K562 (cell line): ENCODE results near the gene TNNI2. TPM values are rescaled to one million over a fixed set of nuclear protein-coding genes. Genes with fewer than 3 reads are reported as not detected.

ENCODE experiments used
- ATAC-seq: fragments of 200-7000 bp; cut with Tn5 transposase; 3 replicates; pipeline ENCODE4 v1.9.1; 2020; ENCODE audit warnings: moderate library complexity
- BruUV-seq: library from RNA; stranded (reverse); fragments of 400-500 nt; replicated peaks from 2 replicates; lab custom pipeline; 2021; lab: Mats Ljungman, UMichigan
- CTCF ChIA-PET: fragments of 300-600 bp; formaldehyde crosslinking; extraction: SDS; loops from one replicate; lab custom pipeline; 2021; ENCODE audit warnings: low intra/inter-chr PET ratio; lab: Yijun Ruan, JAX
- POLR2A ChIA-PET: fragments of 300-600, 350-650 bp; sonication (Branson Sonifier 250); formaldehyde crosslinking; extraction: SDS; loops from one replicate; lab custom pipeline; 2021; ENCODE audit warnings: antibody characterized with exemption, inconsistent platforms; lab: Yijun Ruan, JAX
- DNase-seq, 4 experiments: peaks; one replicate each; pipeline versions ENCODE4 v3.0.0 to v3.0.0-alpha.2; 2011 to 2018; ENCODE audit warnings: low spot score in 3 of 4, mixed read lengths in 3 of 4; ENCODE audit errors: extremely low read depth in 1 of 4
- FAIRE-seq: peaks from 2 replicates; lab custom pipeline; 2011; peaks lifted over from hg19 to GRCh38; lab: Jason Lieb, UNC
- H2AFZ ChIP-seq: 2 replicates; pipeline ENCODE4 v1.6.0; 2011; ENCODE audit warnings: low read depth, low read length, control low read depth, inconsistent platforms
- H3K27ac ChIP-seq: fragments of 200-600 bp; 3 replicates; pipeline ENCODE4 v1.8.0; 2011; ENCODE audit warnings: low read depth, mild to moderate bottlenecking, control low read depth, inconsistent platforms, low read length, moderate library complexity, mixed read lengths; ENCODE audit errors: extremely low read depth
- H3K27me3 ChIP-seq, 2 experiments: fragments of 300-600 bp in 1 of 2; 2 replicates in 1 of 2; 3 replicates in 1 of 2; pipeline versions ENCODE4 v1.6.0 to v1.8.0; 2011; ENCODE audit warnings: inconsistent platforms in 2 of 2, low read length in 2 of 2, mild to moderate bottlenecking in 1 of 2, mixed read lengths in 1 of 2, moderate library complexity in 1 of 2; ENCODE audit not compliant: control insufficient read depth in 2 of 2, insufficient read depth in 2 of 2
- H3K36me3 ChIP-seq: fragments of 300-600 bp; 3 replicates; pipeline ENCODE4 v1.8.0; 2011; ENCODE audit warnings: mild to moderate bottlenecking, low read length, inconsistent platforms; ENCODE audit not compliant: control insufficient read depth, insufficient read depth
- H3K4me1 ChIP-seq, 2 experiments: fragments of 200-600 bp in 1 of 2; replicated peaks in 1 of 2; 2 replicates in 1 of 2; 3 replicates in 1 of 2; pipeline versions ENCODE4 v1.5.1 to v1.8.0; 2011; ENCODE audit warnings: inconsistent platforms in 2 of 2, low read length in 2 of 2, mild to moderate bottlenecking in 1 of 2, mixed read lengths in 1 of 2, moderate library complexity in 1 of 2; ENCODE audit not compliant: control insufficient read depth in 2 of 2, insufficient read depth in 2 of 2
- H3K4me2 ChIP-seq: 2 replicates; pipeline ENCODE4 v1.6.1; 2011; ENCODE audit warnings: low read length, control low read depth, inconsistent platforms, mixed read lengths; ENCODE audit not compliant: insufficient read depth
- H3K4me3 ChIP-seq: fragments of 200-600 bp; sonication (generic), shearing (Covaris generic); 2 replicates; pipeline ENCODE4 v1.5.1; 2016; ENCODE audit warnings: control low read depth, inconsistent platforms
- H3K79me2 ChIP-seq: fragments of 200-600 bp; 3 replicates; pipeline ENCODE4 v1.8.0; 2011; ENCODE audit warnings: low read length, inconsistent platforms; ENCODE audit not compliant: control insufficient read depth, insufficient read depth
- H3K9ac ChIP-seq, 2 experiments: 2 replicates each; pipeline versions ENCODE4 v1.6.0 to v1.6.1; 2011; ENCODE audit warnings: low read depth in 2 of 2, low read length in 2 of 2, control low read depth in 1 of 2, inconsistent platforms in 1 of 2, mild to moderate bottlenecking in 1 of 2, mixed read lengths in 1 of 2; ENCODE audit not compliant: insufficient read depth in 1 of 2
- H3K9me1 ChIP-seq: one replicate; pipeline ENCODE4 v1.6.0; 2011; ENCODE audit warnings: inconsistent platforms, mild to moderate bottlenecking, low read length, moderate library complexity; ENCODE audit not compliant: control insufficient read depth, insufficient read depth
- H3K9me3 ChIP-seq: replicated peaks from 2 replicates; pipeline ENCODE4 v1.5.1; 2011; ENCODE audit warnings: low read depth, low read length, inconsistent platforms; ENCODE audit not compliant: control insufficient read depth, insufficient read depth
- H4K20me1 ChIP-seq: replicated peaks from 2 replicates; pipeline ENCODE4 v1.6.1; 2011; ENCODE audit warnings: low read length, inconsistent platforms, mixed read lengths; ENCODE audit not compliant: control insufficient read depth, insufficient read depth
- ARID1B ChIP-seq: fragments of 450-650 bp; IDR thresholded peaks from 2 replicates; pipeline ENCODE4 v1.6.1; 2016; ENCODE audit warnings: antibody characterized with exemption, mild to moderate bottlenecking, inconsistent platforms
- ETS2 ChIP-seq: IDR thresholded peaks from 2 replicates; pipeline ENCODE4 v1.6.1; 2016; ENCODE audit warnings: borderline replicate concordance, missing genetic modification characterization, mild to moderate bottlenecking, moderate library complexity, missing compliant biosample characterization; ENCODE audit not compliant: poor library complexity, severe bottlenecking
- GTF2E2 ChIP-seq: fragments of 200-800 bp; sonication (Bioruptor generic); IDR thresholded peaks from 2 replicates; pipeline ENCODE4 v1.6.1; 2016; ENCODE audit warnings: missing genetic modification characterization, missing compliant biosample characterization
- MAFF ChIP-seq: IDR thresholded peaks from 2 replicates; pipeline ENCODE4 v1.6.1; 2012; ENCODE audit warnings: low read length, improper control_type of control experiment
- MTF1 ChIP-seq: fragments of 250-450 bp; sonication (Bioruptor Pico); IDR thresholded peaks from 2 replicates; pipeline ENCODE4 v1.9.0; 2021; ENCODE audit warnings: moderate library complexity, mild to moderate bottlenecking, inconsistent platforms, borderline replicate concordance
- NEUROD1 ChIP-seq: fragments of 150-350 bp; IDR thresholded peaks from 2 replicates; pipeline ENCODE4 v1.6.1; 2014; ENCODE audit warnings: borderline replicate concordance, low read length, low read depth; ENCODE audit not compliant: partially characterized antibody
- NR2C1 ChIP-seq, 2 experiments: fragments of 450-650 bp; IDR thresholded peaks; 2 replicates each; pipeline ENCODE4 v1.6.1; 2017; ENCODE audit warnings: mild to moderate bottlenecking in 2 of 2, antibody characterized with exemption in 1 of 2, inconsistent platforms in 1 of 2, missing compliant biosample characterization in 1 of 2, missing genetic modification characterization in 1 of 2
- PHTF2 ChIP-seq: fragments of 250-450 bp; sonication (Bioruptor Pico); IDR thresholded peaks from 2 replicates; pipeline ENCODE4 v1.5.0; 2021; ENCODE audit warnings: mild to moderate bottlenecking
- RBM34 ChIP-seq: fragments of 200-400 bp; formaldehyde crosslinking; IDR thresholded peaks from 2 replicates; pipeline ENCODE4 v1.6.1; 2018; ENCODE audit warnings: low read length, borderline replicate concordance; ENCODE audit not compliant: insufficient read depth
- SMAD4 ChIP-seq: fragments of 250-450 bp; sonication (Bioruptor Pico); conservative IDR thresholded peaks from 2 replicates; pipeline ENCODE4 v1.8.0; 2021; ENCODE audit warnings: inconsistent platforms, mild to moderate bottlenecking, moderate library complexity
- ZBTB8A ChIP-seq: fragments of 450-650 bp; IDR thresholded peaks from 2 replicates; pipeline ENCODE4 v1.6.1; 2018; ENCODE audit warnings: mild to moderate bottlenecking, moderate library complexity; ENCODE audit not compliant: partially characterized antibody
- ZC3H8 ChIP-seq: fragments of 450-650 bp; IDR thresholded peaks from 2 replicates; pipeline ENCODE4 v1.6.1; 2017
- ZFP30 ChIP-seq: fragments of 250-450 bp; sonication (Bioruptor Pico); IDR thresholded peaks from 2 replicates; pipeline ENCODE4 v1.8.0; 2022; ENCODE audit warnings: moderate library complexity, mild to moderate bottlenecking, inconsistent platforms, borderline replicate concordance
- ZNF561 ChIP-seq: fragments of 450-650 bp; formaldehyde crosslinking; conservative IDR thresholded peaks from 2 replicates; pipeline ENCODE4 v1.4.0; 2020; ENCODE audit warnings: mild to moderate bottlenecking, moderate library complexity
- ZNF780A ChIP-seq: fragments of 250-450 bp; sonication (Bioruptor Pico); IDR thresholded peaks from 2 replicates; pipeline ENCODE4 v1.5.0; 2021; ENCODE audit warnings: mild to moderate bottlenecking
- WGBS: fragments of 100-300 bp; shearing (Covaris generic); methylation state at CpG from one replicate; pipeline ENCODE4 v1.1.6; 2016; ENCODE audit warnings: low coverage, mixed read lengths; ENCODE audit not compliant: insufficient coverage; ENCODE audit errors: missing lambda C conversion rate; 5-methylcytosine and 5-hydroxymethylcytosine counted together
- in situ Hi-C: fragments of 300-500 bp; cut with MboI; formaldehyde crosslinking; loops from 4 replicates; pipeline ENCODE4 v1.15.0; 2018; ENCODE audit warnings: inconsistent platforms, mixed read lengths
- intact Hi-C: fragments of 100-400 bp; cut with micrococcal nuclease; formaldehyde crosslinking; loops from 2 replicates; pipeline ENCODE4 v1.14.2; 2022
- polyA plus RNA-seq, 8 experiments: library from polyadenylated mRNA; depleted of rRNA in 4 of 8; stranded (reverse) in 5 of 8; unstranded in 3 of 8; fragments of >200 nt; fragmentation: Nextera tagmentation in 2 of 8; fragmentation: Illumina TruSeq in 1 of 8; extraction: Ambion mirVana in 2 of 8; extraction: Trizol in 1 of 8; gene quantifications; 2 replicates each; pipeline versions ENCODE4 v1.2.1 to v1.2.3, GENCODE V29; 2011 to 2014; ENCODE audit warnings: inconsistent platforms in 1 of 8, missing spikeins in 1 of 8
- total RNA-seq, 7 experiments: library from RNA; depleted of rRNA in 6 of 7; stranded (reverse); fragments of >200 nt in 6 of 7; fragmentation: Illumina TruSeq in 2 of 7; extraction: Trizol in 2 of 7; gene quantifications; 2 replicates each; pipeline versions ENCODE4 v1.2.1 to v1.2.3, GENCODE V29; 2011 to 2021; ENCODE audit warnings: low replicate concordance in 1 of 7
- TF ChIP-seq, protein P1 (sequence below), 2 experiments: IDR thresholded peaks in 1 of 2; conservative IDR thresholded peaks in 1 of 2; 2 replicates each; pipeline ENCODE4 v1.6.1; 2016; ENCODE audit warnings: low read depth in 2 of 2, mild to moderate bottlenecking in 1 of 2, missing compliant biosample characterization in 1 of 2, missing genetic modification characterization in 1 of 2, moderate library complexity in 1 of 2

Gene TNNI2
- total and polyA plus RNA-seq, 9 of the 15 experiments (the other 6 are each of a cell fraction or from before 2014, with no cell fraction given) = not detected

DNA sequence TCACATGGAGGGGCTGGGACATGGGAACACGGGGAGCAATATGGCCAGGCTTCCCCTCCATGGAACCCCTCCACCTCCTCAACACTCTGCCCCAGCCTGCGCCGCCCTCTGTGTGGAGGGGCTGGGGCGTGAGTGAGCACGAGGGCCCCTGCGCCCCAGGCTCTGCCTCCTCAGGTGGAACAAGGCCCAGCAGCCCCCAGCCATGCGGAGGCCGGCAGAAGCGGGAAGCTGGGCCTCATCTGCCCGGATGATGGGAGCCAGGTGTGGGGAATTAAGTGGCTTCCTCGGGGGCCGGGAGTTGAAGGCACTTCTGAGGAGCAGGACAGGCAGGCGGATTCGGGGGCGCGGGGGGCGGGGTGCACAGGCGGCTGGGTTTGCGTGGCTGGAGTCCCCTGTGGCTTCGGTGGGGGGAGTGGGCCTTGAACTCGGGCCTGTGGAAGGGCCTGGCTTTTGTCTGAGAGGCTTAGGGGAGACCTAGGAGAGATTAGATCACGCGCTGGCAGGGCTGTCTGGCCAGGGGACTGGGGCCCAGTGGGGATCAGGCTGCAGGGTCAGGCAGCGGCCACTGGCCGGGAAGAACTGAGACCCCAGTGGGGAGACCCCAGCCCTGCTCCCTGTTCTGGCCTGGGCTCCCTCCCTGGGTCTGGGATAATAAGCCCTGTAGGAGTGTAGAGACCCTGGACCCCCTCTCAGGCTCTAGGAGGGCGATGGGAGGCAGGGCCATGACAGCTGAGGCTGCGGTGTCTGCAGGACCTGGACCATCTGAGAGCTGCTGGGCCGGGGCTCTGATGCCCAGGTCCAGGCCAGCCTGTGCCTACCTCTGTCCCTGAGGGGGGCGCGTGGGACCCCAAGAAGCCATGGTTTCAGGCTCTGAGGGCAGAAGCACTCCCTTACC lies 39.6 kb downstream of the TNNI2 start:
- peaks cover 3 to 54% of the 10 kb centered on the region in 2 experiments; a peak in 3 of 5 replicates for H3K27me3 ChIP-seq
- POLR2A ChIA-PET = interaction anchor here (0.5 kb wide), 2 partner anchors 96 to 273 kb away, joined by 3 to 5 read pairs; no protein-coding TSS in a partner anchor
- FAIRE-seq = no peak
- TF ChIP-seq MAFF (no peak), ZBTB8A (no peak), ETS2 (tag) (no peak), ZNF561 (no peak), NEUROD1 (no peak), ZFP30 (CRISPR knock-in tag) (no peak), ZC3H8 (no peak), ARID1B (no peak), PHTF2 (no peak), MTF1 (CRISPR knock-in tag) (no peak), ZNF780A (CRISPR knock-in tag) (no peak), RBM34 (no peak), SMAD4 (CRISPR knock-in tag) (no peak), GTF2E2 (no peak), NR2C1 (IDR thresholded peaks at IDR 0.05) (no peak), NR2C1 (tag; IDR thresholded peaks at IDR 0.05) (no peak)
- TF ChIP-seq, protein P1, sequence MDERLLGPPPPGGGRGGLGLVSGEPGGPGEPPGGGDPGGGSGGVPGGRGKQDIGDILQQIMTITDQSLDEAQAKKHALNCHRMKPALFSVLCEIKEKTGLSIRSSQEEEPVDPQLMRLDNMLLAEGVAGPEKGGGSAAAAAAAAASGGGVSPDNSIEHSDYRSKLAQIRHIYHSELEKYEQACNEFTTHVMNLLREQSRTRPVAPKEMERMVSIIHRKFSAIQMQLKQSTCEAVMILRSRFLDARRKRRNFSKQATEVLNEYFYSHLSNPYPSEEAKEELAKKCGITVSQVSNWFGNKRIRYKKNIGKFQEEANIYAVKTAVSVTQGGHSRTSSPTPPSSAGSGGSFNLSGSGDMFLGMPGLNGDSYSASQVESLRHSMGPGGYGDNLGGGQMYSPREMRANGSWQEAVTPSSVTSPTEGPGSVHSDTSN (CRISPR knock-in tag; IDR thresholded peaks at IDR 0.05; ENCODE audit: low read depth) = no peak
- TF ChIP-seq, protein P1 (tag; conservative IDR thresholded peaks at IDR 0.05; ENCODE audit: low read depth) = no peak
- no peak overlapping the region for H2AFZ ChIP-seq
- ATAC-seq = no peak
- H3K4me3 ChIP-seq = no peak overlapping the region
- H3K27ac ChIP-seq = no peak overlapping the region
- DNase-seq = no peak
- WGBS = 18% methylated on average over 21 of the region's 30 CpGs
- H3K79me2 ChIP-seq = no peaks in the 10 kb centered on the region
- 0 out of 2 replicates have a peak, but pooled peaks cover 3% of the 10 kb centered on the region for H4K20me1 ChIP-seq
- H3K4me1 ChIP-seq = peaks cover 0 to 47% of the 10 kb centered on the region in 2 experiments; a peak in 2 of 5 replicates
- no peak overlapping the region for H3K9ac ChIP-seq
- H3K9me1 ChIP-seq = no peaks in the 10 kb centered on the region
- no TSS peak for BruUV-seq
- CTCF ChIA-PET = interaction anchor here (0.7 kb wide), 1 partner anchor 78 kb away, joined by 3 read pairs; no protein-coding TSS in a partner anchor
- intact Hi-C loops = loop anchor here (5.0 kb wide), 1 partner anchor 186 kb away; no protein-coding TSS in a partner anchor
- in situ Hi-C loops = loop anchor here (10.0 kb wide), 1 partner anchor 126 kb away; no protein-coding TSS in a partner anchor
- no peak overlapping the region for H3K4me2 ChIP-seq
- no peaks in the 10 kb centered on the region for H3K9me3 ChIP-seq
- H3K36me3 ChIP-seq = no peaks in the 10 kb centered on the region
